Dendritic cell treated with granulocyte-macrophage colony-stimulating factor and Interleukin-4, amounts not matched to agents 40 ng/mL and 50 ng/mL, for 4 days (primary cell): ENCODE results near the gene VIPR1.

Experiments
- H3K27ac Mint-ChIP-seq: one replicate; pipeline ENCODE4 v1.8.0; 2022; ENCODE audit warnings: mild to moderate bottlenecking, mixed read lengths
- H3K27me3 Mint-ChIP-seq: one replicate; pipeline ENCODE4 v1.8.0; 2022; ENCODE audit warnings: mild to moderate bottlenecking, mixed read lengths
- H3K36me3 Mint-ChIP-seq: one replicate; pipeline ENCODE4 v1.8.0; 2022; ENCODE audit warnings: low read depth, mixed read lengths
- H3K4me1 Mint-ChIP-seq: one replicate; pipeline ENCODE4 v1.8.0; 2022; ENCODE audit warnings: low read depth, mixed read lengths
- H3K4me3 Mint-ChIP-seq: one replicate; pipeline ENCODE4 v1.8.0; 2022; ENCODE audit warnings: mild to moderate bottlenecking, moderate library complexity, mixed read lengths
- H3K9me3 Mint-ChIP-seq: one replicate; pipeline ENCODE4 v1.8.0; 2022; ENCODE audit warnings: mixed read lengths
- intact Hi-C: fragments of 100-400 bp; cut with micrococcal nuclease; formaldehyde crosslinking; loops from one replicate; pipeline ENCODE4 v1.15.0; 2022

The VIPR1 gene

GRCh38 chr3:42525736-42526345 lies 23.4 kb downstream of the VIPR1 start:
- no peaks in the 10 kb centered on the region for H3K9me3 Mint-ChIP-seq
- H3K27me3 Mint-ChIP-seq, result no peaks in the 10 kb centered on the region
- intact Hi-C loops, result no loop called here
- H3K36me3 Mint-ChIP-seq, result no peaks in the 10 kb centered on the region
- H3K4me1 Mint-ChIP-seq, result peaks cover 88% of the 10 kb centered on the region
- no peak overlapping the region for H3K27ac Mint-ChIP-seq
- H3K4me3 Mint-ChIP-seq, result no peak overlapping the region

GRCh38 chr3:42526616-42527367 lies 24.3 kb downstream of the VIPR1 start:
- H3K4me1 Mint-ChIP-seq, result peaks cover 87% of the 10 kb centered on the region
- no peaks in the 10 kb centered on the region for H3K36me3 Mint-ChIP-seq
- no peak overlapping the region for H3K4me3 Mint-ChIP-seq

GRCh38 chr3:42527368-42527917 lies 25.0 kb downstream of the VIPR1 start:
- Mint-ChIP-seq H3K4me1 (peaks cover 85% of the 10 kb centered on the region), H3K27me3 (no peaks in the 10 kb centered on the region), H3K36me3 (no peaks in the 10 kb centered on the region), H3K4me3 (no peak overlapping the region), H3K27ac (no peak overlapping the region), H3K9me3 (no peaks in the 10 kb centered on the region)
- intact Hi-C loops, result no loop called here

More at GRCh38 chr3:42526616-42527367, 24.3 kb downstream of the VIPR1 start:
- no peaks in the 10 kb centered on the region for H3K9me3 Mint-ChIP-seq
- no peaks in the 10 kb centered on the region for H3K27me3 Mint-ChIP-seq
- intact Hi-C loops, result no loop called here
- no peak overlapping the region for H3K27ac Mint-ChIP-seq

GRCh38 chr3:42529468-42529867 lies 27.0 kb downstream of the VIPR1 start:
- Mint-ChIP-seq H3K27ac (peak overlapping the region; percentile 28), H3K4me1 (peaks cover 78% of the 10 kb centered on the region), H3K27me3 (no peaks in the 10 kb centered on the region), H3K4me3 (no peak overlapping the region), H3K36me3 (no peaks in the 10 kb centered on the region), H3K9me3 (no peaks in the 10 kb centered on the region)
- intact Hi-C loops, result no loop called here

DNA sequence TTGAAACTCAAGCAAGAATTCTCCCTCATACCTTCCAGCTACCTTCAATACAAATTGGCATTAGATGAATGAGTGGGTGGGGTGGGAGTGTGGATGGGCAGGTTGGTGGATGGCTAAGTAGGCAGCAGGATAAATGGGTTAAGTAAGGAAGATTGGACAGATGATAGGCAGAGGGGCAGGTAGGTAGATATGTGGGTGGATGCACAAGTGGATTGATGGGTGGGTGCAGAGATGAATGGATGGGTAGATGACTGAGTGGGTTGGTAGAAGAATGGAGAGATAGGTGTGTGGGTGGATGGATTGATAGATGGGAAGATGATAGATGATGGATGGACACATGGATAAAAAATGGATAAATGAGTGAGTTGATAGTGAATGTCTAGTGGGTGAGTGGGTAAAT lies 27.6 kb downstream of the VIPR1 start:
- Mint-ChIP-seq H3K36me3 (no peaks in the 10 kb centered on the region), H3K4me1 (peaks cover 78% of the 10 kb centered on the region), H3K27me3 (no peaks in the 10 kb centered on the region), H3K9me3 (no peaks in the 10 kb centered on the region), H3K4me3 (no peak overlapping the region), H3K27ac (peak overlapping the region; percentile 28)
- intact Hi-C loops, result no loop called here

DNA sequence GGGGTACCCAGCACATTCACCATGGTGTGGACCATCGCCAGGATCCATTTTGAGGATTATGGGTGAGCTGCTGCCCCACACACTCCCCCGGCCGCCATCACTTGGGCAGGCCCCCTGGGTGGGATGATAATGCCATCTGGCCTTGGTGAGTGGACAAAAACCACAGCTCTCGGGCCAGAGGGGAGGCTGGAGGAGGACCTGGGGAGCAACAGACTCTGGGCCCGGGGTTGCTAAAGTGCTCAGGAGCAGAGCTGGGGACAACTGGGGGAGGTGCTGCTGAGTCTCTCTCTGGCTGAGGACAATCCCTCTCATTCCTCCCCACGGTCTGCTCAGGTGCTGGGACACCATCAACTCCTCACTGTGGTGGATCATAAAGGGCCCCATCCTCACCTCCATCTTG lies 29.0 kb downstream of the VIPR1 start:
- H3K36me3 Mint-ChIP-seq, result no peaks in the 10 kb centered on the region
- H3K4me3 Mint-ChIP-seq, result no peak overlapping the region
- H3K27me3 Mint-ChIP-seq, result no peaks in the 10 kb centered on the region
- peaks cover 67% of the 10 kb centered on the region for H3K4me1 Mint-ChIP-seq
- H3K9me3 Mint-ChIP-seq, result no peaks in the 10 kb centered on the region
- no peak overlapping the region for H3K27ac Mint-ChIP-seq
- intact Hi-C loops, result no loop called here

GRCh38 chr3:42532229-42532628 lies 29.8 kb downstream of the VIPR1 start:
- intact Hi-C loops, result no loop called here
- H3K4me1 Mint-ChIP-seq, result peaks cover 59% of the 10 kb centered on the region
- H3K27me3 Mint-ChIP-seq, result no peaks in the 10 kb centered on the region
- no peaks in the 10 kb centered on the region for H3K36me3 Mint-ChIP-seq
- no peak overlapping the region for H3K4me3 Mint-ChIP-seq
- H3K27ac Mint-ChIP-seq, result no peak overlapping the region
- H3K9me3 Mint-ChIP-seq, result no peaks in the 10 kb centered on the region

GRCh38 chr3:42533161-42533897 lies 30.9 kb downstream of the VIPR1 start:
- Mint-ChIP-seq H3K36me3 (no peaks in the 10 kb centered on the region), H3K4me1 (peaks cover 48% of the 10 kb centered on the region), H3K27ac (no peak overlapping the region), H3K9me3 (no peaks in the 10 kb centered on the region), H3K4me3 (no peak overlapping the region), H3K27me3 (no peaks in the 10 kb centered on the region)
- intact Hi-C loops, result no loop called here

DNA sequence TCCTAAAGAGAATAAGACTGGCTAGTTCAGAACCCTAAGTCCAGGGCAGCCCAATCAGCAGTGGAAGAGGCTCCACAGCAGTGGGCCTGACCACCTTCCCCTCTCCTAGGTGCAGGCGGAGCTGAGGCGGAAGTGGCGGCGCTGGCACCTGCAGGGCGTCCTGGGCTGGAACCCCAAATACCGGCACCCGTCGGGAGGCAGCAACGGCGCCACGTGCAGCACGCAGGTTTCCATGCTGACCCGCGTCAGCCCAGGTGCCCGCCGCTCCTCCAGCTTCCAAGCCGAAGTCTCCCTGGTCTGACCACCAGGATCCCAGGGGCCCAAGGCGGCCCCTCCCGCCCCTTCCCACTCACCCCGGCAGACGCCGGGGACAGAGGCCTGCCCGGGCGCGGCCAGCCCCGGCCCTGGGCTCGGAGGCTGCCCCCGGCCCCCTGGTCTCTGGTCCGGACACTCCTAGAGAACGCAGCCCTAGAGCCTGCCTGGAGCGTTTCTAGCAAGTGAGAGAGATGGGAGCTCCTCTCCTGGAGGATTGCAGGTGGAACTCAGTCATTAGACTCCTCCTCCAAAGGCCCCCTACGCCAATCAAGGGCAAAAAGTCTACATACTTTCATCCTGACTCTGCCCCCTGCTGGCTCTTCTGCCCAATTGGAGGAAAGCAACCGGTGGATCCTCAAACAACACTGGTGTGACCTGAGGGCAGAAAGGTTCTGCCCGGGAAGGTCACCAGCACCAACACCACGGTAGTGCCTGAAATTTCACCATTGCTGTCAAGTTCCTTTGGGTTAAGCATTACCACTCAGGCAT lies 33.7 kb downstream of the VIPR1 start:
- no peak overlapping the region for H3K27ac Mint-ChIP-seq
- H3K4me1 Mint-ChIP-seq, result peaks cover 21% of the 10 kb centered on the region
- peaks cover 5% of the 10 kb centered on the region for H3K27me3 Mint-ChIP-seq
- H3K4me3 Mint-ChIP-seq, result no peak overlapping the region
- intact Hi-C loops, result no loop called here
- H3K36me3 Mint-ChIP-seq, result no peaks in the 10 kb centered on the region
- no peaks in the 10 kb centered on the region for H3K9me3 Mint-ChIP-seq

DNA sequence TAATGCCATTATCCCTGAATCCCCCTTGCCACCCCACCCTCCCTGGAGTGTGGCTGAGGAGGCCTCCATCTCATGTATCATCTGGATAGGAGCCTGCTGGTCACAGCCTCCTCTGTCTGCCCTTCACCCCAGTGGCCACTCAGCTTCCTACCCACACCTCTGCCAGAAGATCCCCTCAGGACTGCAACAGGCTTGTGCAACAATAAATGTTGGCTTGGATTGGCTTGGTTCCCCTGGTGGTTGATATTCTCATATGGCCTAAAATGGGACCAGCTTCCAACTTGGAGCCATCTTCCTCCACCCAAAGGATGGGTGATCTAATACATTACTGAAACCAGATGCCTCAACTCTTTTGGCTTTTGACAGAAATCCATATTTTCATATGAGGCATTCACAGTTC lies 34.9 kb downstream of the VIPR1 start:
- H3K27me3 Mint-ChIP-seq, result peaks cover 5% of the 10 kb centered on the region
- no peaks in the 10 kb centered on the region for H3K9me3 Mint-ChIP-seq
- H3K4me1 Mint-ChIP-seq, result peaks cover 17% of the 10 kb centered on the region
- H3K4me3 Mint-ChIP-seq, result no peak overlapping the region
- no peak overlapping the region for H3K27ac Mint-ChIP-seq
- intact Hi-C loops, result no loop called here
- no peaks in the 10 kb centered on the region for H3K36me3 Mint-ChIP-seq

DNA sequence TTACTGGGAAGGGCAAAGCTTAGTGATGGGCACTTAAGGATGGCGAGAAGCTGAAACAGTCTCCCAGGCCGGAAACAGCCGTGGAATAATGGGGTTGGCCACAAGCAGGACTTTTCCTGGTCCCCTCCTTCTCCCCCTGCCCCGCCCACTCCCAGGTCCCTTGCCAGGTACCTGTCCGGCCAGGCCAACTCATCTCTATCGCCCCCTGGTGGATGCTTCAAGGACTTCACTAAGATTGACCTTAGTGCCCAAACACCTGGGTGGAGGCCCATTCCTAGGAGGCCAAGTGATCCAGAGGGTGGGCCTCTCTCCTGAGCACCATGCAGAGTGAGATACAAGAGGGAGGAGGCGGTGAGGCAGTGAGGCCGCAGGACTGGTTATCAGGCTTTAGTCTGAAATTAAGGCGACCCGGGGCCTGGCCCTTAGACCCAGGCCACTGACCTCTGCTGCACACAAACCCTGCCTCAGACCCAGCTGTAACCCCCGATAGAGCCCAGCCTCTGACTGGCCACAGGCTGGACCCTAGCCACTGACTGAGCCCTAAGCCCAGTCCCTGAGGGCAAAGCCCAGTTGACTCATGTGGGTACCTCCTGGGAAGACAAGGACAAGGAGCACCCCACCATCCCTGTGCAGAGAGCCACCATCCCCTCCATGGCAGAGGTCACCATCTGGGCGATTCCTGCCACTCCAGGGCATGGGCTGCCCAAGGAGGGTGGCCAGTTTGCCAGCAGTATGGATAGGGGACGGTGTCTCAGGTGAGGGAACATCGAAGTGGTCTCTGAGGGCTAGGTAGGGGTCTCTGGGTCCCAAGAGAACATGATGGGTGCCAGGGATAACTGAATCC lies 37.6 kb downstream of the VIPR1 start:
- no peak overlapping the region for H3K27ac Mint-ChIP-seq
- intact Hi-C loops, result loop anchor here (1.0 to 10.0 kb wide), 4 partner anchors 38 to 645 kb away; partner anchors contain the start of gene VIPR1
- H3K4me3 Mint-ChIP-seq, result no peak overlapping the region
- no peaks in the 10 kb centered on the region for H3K36me3 Mint-ChIP-seq
- H3K4me1 Mint-ChIP-seq, result peaks cover 7% of the 10 kb centered on the region
- H3K27me3 Mint-ChIP-seq, result peaks cover 5% of the 10 kb centered on the region
- H3K9me3 Mint-ChIP-seq, result no peaks in the 10 kb centered on the region

GRCh38 chr3:42541079-42541478 lies 38.6 kb downstream of the VIPR1 start:
- Mint-ChIP-seq H3K4me1 (peaks cover 5% of the 10 kb centered on the region), H3K36me3 (peaks cover 4% of the 10 kb centered on the region), H3K27ac (no peak overlapping the region), H3K4me3 (no peak overlapping the region), H3K9me3 (no peaks in the 10 kb centered on the region), H3K27me3 (peaks cover 5% of the 10 kb centered on the region)
- intact Hi-C loops, result loop anchor here (5.0 to 10.0 kb wide), 3 partner anchors 294 to 646 kb away; no protein-coding TSS in a partner anchor
